Activated CD4-positive, alpha-beta T cell treated with anti-CD3 and anti-CD28 coated beads, Interleukin-10, Interleukin-2, amounts not matched to agents 100 ng/mL and 50 ng/mL, durations not matched to agents 16 hours and 8 hours (primary cell): ENCODE results near the gene OCEL1.
A peak's percentile ranks its signal among the peaks of the same experiment; 100 is the strongest.
"Not testable (repeated sequence)": the region's sequence is repeated elsewhere in the genome, so short reads cannot be mapped to it uniquely, and the experiment has no call there.

Source experiments
- DNase-seq: peaks from one replicate; pipeline ENCODE4 v3.0.0-alpha.2; 2020

The OCEL1 gene

GRCh38 chr19:17226002-17226933, at the start of gene OCEL1:
TSS of gene OCEL1 (plus strand) at chr19:17226226. CDS start at chr19:17226248, 22 bp downstream.
- peak; percentile 97 for DNase-seq

- no peak for DNase-seq
Observed at GRCh38 chr19:17178291-17178690, 47.7 kb upstream of the OCEL1 start.

GRCh38 chr19:17180997-17181702, 44.9 kb upstream of the OCEL1 start:
- DNase-seq: no peak

GRCh38 chr19:17183271-17183761, 42.7 kb upstream of the OCEL1 start:
- DNase-seq: peak; percentile 26

- peak; percentile 23 for DNase-seq
Observed at GRCh38 chr19:17183858-17184321, 42.1 kb upstream of the OCEL1 start.

GRCh38 chr19:17184371-17184841, 41.6 kb upstream of the OCEL1 start:
- DNase-seq: peak; percentile 72

GRCh38 chr19:17185590-17185989, 40.4 kb upstream of the OCEL1 start:
- DNase-seq: no peak

GRCh38 chr19:17191736-17192135, 34.3 kb upstream of the OCEL1 start:
- not testable (repeated sequence) for DNase-seq

- no peak for DNase-seq
Observed at GRCh38 chr19:17192751-17193150, 33.3 kb upstream of the OCEL1 start.

- no peak for DNase-seq
Observed at GRCh38 chr19:17194608-17195007, 31.4 kb upstream of the OCEL1 start.

- DNase-seq: no peak
Observed at GRCh38 chr19:17195106-17195505, 30.9 kb upstream of the OCEL1 start.

GRCh38 chr19:17196610-17197009, 29.4 kb upstream of the OCEL1 start:
- DNase-seq: no peak

- DNase-seq: no peak
Observed at GRCh38 chr19:17197666-17198065, 28.4 kb upstream of the OCEL1 start.

GRCh38 chr19:17200408-17201079, 25.5 kb upstream of the OCEL1 start:
- no peak for DNase-seq

GRCh38 chr19:17202249-17202648, 23.8 kb upstream of the OCEL1 start:
- DNase-seq: peak; percentile 36

GRCh38 chr19:17202713-17203112, 23.3 kb upstream of the OCEL1 start:
- no peak for DNase-seq

GRCh38 chr19:17205237-17206140, 20.5 kb upstream of the OCEL1 start:
- DNase-seq: peak; percentile 60

- no peak for DNase-seq
Observed at GRCh38 chr19:17206736-17207581, 19.1 kb upstream of the OCEL1 start.

- peak; percentile 70 for DNase-seq
Observed at GRCh38 chr19:17209126-17210036, 16.6 kb upstream of the OCEL1 start.

- DNase-seq: no peak
Observed at GRCh38 chr19:17210296-17210695, 15.7 kb upstream of the OCEL1 start.
